Astrocyte of the cerebellum (primary cell): ENCODE data around the gene CFAP91.

Experiments used
- DNase-seq: peaks from one replicate; pipeline ENCODE4 v3.0.0-alpha.2; 2011; ENCODE audit warnings: low read depth
- H3K4me3 ChIP-seq: 2 replicates; pipeline ENCODE4 v1.5.1; 2011; ENCODE audit warnings: mild to moderate bottlenecking, low read depth, low read length, moderate library complexity
- in situ Hi-C: cut with HindIII; loops from 2 replicates; pipeline ENCODE4 v1.10.0; 2017; ENCODE audit warnings: low sequenced_read_pairs
- TF ChIP-seq, protein P1 (sequence below): IDR thresholded peaks from 2 replicates; pipeline ENCODE4 v1.5.1; 2012; ENCODE audit warnings: low read length, low read depth, moderate library complexity, mild to moderate bottlenecking; ENCODE audit errors: missing control alignments

Gene CFAP91

GRCh38 chr3:119748991-119749390 lies 46.2 kb downstream of the CFAP91 start:
- no peak for DNase-seq
- in situ Hi-C loops, result no loop called here
- TF ChIP-seq, protein P1, sequence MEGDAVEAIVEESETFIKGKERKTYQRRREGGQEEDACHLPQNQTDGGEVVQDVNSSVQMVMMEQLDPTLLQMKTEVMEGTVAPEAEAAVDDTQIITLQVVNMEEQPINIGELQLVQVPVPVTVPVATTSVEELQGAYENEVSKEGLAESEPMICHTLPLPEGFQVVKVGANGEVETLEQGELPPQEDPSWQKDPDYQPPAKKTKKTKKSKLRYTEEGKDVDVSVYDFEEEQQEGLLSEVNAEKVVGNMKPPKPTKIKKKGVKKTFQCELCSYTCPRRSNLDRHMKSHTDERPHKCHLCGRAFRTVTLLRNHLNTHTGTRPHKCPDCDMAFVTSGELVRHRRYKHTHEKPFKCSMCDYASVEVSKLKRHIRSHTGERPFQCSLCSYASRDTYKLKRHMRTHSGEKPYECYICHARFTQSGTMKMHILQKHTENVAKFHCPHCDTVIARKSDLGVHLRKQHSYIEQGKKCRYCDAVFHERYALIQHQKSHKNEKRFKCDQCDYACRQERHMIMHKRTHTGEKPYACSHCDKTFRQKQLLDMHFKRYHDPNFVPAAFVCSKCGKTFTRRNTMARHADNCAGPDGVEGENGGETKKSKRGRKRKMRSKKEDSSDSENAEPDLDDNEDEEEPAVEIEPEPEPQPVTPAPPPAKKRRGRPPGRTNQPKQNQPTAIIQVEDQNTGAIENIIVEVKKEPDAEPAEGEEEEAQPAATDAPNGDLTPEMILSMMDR, result no peak
- H3K4me3 ChIP-seq, result no peak overlapping the region

DNA sequence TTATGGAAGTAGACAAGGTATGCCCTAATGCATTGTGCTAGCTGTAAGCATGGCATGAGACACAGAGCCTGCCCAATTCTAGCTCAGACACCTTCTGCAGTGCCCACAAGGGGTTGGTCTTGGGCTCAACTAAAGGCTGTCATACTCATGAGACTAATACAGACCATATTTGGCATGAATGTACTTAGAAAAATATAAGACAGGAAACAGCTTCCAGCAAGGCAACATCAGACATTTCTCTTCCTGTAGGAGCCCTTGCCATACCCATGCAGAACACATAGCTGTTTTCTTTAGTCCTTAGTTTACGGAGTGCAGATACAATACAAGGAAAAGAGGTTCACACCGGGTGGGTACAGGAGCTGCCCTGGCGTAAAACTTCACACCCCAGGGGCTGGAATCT lies 48.6 kb downstream of the CFAP91 start:
- in situ Hi-C loops, result no loop called here
- DNase-seq, result no peak
- TF ChIP-seq, protein P1, result no peak
- H3K4me3 ChIP-seq, result no peak overlapping the region
